ENCODE data around the gene SPATA2.

The SPATA2 gene

DNA sequence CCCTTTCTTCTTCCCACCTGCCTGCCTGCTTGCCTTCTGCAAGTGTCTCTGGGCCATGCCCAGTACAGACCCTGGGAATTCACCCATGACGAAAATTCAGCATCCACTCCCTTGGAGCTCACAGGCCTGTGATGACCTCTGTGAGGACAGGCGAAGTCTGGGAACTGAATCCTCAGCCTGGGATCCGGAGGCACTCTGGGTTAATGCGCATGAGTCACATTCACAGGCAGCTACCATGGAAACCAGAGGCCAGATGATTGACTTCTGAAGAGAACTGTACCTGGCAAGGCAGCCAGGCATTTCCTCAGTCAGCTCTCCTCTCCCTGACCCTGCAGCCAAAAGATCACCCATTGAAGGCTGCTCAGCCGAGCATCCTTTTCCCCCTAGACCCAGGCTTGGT is 61.7 kb downstream of the SPATA2 start:
- DNase-seq: no peak

All from stimulated activated CD8-positive, alpha-beta memory T cell treated with anti-CD3 and anti-CD28 coated beads, Interleukin-4, amount 100 ng/mL, for 48 hours (primary cell).